ENCODE results near the gene VDR.
"Not testable (repeated sequence)": the region's sequence is repeated elsewhere in the genome, so short reads cannot be mapped to it uniquely, and the experiment has no call there.

The VDR gene

GRCh38 chr12:47811072-47811396, 93.8 kb downstream of the VDR start:
- FAIRE-seq = no peak

- not testable (repeated sequence) for FAIRE-seq
Observed at GRCh38 chr12:47809518-47809917, 95.3 kb downstream of the VDR start.

DNA sequence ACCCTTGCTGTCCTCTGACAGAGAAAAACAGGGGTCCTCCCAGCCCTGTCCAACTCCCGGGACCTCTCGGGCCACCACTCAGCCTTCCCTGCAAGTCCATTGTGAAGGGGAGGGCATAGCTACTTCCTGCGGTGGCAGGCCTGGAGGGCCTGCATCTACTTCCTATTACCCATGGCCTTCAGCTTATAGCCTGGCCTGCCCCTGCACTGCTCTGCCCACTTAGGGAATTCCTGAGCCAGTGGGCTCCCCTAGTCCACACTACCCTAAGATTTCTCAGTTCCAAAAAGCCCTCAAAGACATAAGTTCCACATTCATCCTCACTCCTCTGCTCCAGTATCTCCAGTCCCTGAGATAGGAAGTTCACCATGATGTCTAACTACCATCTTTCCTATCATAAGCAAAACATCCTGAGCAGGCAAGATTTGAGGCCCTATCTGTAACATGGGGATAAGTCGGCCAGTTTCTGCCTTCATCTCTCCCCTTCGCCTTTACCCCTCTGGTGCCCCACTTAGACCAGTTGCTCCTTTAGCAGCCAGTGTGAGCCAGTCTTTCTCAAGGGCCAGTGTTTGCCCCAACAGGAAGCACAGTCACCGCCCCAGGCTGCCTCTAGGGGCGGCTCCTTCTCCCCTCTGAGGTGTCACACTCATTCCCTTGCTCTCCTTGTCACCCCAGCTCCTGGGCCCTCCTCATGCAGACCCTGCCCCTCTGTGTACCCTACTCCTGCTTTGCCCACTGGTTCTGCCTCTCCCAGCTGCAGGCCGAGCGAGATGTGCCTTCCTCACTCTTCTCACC, 96.0 kb downstream of the VDR start:
- FAIRE-seq = no peak

- no peak for FAIRE-seq
Observed at GRCh38 chr12:47808050-47808449, 96.7 kb downstream of the VDR start.

GRCh38 chr12:47807338-47807737, 97.5 kb downstream of the VDR start:
- no peak for FAIRE-seq

DNA sequence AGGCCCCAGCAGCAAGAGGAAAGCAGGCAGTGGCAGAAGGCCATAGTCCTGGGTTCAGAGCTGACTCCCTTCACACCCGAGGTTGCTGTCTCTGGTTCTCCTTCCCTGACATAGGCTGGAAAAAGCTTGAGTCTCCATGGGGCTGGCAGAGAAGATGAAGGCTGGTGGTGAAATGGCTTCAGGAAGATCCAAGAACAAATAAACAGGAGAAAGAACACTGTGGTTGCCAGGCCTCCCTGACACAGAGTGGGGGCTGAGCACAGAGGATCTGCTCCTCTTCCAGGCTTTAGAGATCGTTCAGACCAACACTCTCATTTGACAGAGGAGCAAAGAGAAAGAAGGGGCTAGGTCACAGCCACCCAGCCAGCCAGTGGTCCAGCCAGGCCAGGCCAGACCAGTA, 99.4 kb downstream of the VDR start:
- no peak for FAIRE-seq

- FAIRE-seq = no peak
Observed at GRCh38 chr12:47804171-47804570, 100.6 kb downstream of the VDR start.

DNA sequence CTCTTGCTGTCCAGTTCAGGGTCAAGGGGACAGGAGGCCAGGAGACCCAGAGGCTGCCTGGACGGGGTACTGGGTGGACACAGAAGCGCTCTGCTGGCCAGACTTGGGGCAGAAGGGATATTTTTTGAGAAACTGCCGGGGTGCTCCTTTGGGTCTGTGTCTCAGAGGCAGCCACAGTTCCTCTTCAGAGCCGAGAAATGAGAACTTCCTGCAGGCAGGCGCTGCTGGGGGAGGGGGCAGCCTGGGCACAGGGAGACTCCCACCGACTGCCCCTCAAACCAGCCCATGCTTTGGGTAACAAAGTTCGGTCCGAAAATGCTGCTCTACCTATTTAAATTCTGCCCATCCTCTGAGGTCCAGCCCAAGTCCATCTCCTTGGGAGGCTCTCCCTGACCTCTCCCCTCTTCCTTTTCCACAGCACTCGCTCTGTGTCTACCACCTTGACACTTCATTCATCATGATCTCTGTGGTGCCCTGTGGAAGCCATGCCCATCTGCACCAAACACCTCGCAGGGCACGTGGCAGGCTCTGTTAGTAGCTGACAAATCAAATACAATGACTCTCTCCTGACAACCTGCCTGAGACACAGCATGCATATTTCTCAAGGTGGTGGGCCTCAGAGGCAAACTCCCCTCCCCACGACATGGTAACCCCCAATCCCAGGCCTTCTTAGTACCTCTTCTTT, 101.5 kb downstream of the VDR start:
- FAIRE-seq = no peak

GRCh38 chr12:47802312-47802711, 102.5 kb downstream of the VDR start:
- FAIRE-seq = no peak

- FAIRE-seq = no peak
Observed at GRCh38 chr12:47801904-47802246, 102.9 kb downstream of the VDR start.

GRCh38 chr12:47801170-47801903, 103.5 kb downstream of the VDR start:
- no peak for FAIRE-seq

- FAIRE-seq = no peak
Observed at GRCh38 chr12:47800582-47800981, 104.2 kb downstream of the VDR start.

GRCh38 chr12:47799357-47799955, 105.3 kb downstream of the VDR start:
- no peak for FAIRE-seq

DNA sequence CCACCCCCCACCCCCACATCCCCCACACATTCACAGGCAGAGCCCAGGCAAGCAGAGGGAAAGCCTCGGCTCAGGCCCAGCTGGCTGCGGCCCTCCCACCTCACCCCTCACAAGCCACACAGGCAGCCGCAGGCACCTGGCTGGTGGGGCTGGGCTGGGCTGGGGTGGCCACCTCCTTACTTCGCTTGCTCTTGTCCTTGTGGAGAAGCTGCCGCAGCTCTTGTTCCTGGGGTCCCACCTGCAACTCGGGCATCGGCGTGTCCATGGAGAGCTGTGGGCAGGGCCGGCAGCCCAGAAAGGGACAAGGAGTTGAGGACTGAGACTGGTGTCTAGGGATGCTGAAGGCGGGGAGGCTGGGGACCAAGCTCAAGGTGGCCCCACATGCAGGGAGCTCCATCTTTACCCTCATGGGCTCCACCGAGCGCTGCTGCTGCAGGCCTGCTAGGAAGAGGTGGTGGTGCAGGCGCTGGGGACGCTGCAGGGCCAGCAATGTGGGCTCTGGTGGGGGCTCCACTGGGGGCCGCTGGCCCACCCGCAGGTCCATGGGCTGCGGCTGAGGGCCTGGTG, 106.3 kb downstream of the VDR start:
- no peak for FAIRE-seq

DNA sequence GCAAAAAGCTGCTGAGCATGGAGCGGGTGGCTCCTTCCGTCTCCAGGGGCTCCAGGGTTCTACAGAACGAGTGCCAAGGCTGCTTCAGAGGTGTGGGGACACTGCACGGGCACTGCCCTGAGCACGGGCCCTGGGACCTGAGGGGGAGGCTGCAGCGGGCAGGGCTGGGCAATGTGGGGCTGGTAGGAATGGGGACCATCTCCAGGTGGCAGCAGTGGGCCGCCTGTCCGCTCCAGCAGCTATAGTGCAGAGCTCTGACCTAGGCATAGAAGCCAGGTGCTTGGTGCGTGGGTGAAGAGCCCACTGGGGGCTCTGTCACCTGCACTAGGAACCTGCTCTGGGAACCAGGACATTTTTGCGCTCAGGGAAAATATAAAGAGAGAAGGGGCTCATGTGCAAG, 107.4 kb downstream of the VDR start:
- FAIRE-seq = no peak

DNA sequence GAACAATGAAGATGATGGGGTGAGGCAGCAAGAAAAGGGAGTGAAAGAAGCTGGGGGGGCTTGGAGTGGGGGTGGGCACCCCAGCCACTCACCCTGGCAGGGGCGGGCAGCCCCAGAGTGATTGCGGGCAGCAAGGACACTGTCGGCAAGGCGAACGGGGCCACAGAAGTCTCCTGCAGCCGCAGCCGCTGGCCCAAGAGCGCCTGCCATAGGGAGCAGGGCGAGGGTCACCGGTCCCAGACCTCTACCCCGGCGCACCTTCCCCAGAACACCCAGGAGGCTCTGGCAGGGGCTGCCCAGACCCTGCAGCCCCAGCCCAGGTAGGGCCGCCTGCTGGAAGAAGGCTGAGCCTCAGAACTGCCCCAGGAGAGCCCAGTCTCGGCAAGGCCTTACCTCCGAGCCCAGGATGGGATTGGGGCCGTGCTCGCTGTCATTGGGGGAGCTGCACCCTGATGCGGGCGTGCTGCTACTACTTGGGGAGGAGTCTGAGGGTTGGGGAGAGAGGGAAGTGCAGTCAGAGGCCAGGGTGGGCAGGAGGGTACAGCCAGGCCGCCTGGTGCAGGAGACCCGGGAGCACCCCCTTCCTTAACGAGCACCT, 108.9 kb downstream of the VDR start:
- FAIRE-seq = no peak

DNA sequence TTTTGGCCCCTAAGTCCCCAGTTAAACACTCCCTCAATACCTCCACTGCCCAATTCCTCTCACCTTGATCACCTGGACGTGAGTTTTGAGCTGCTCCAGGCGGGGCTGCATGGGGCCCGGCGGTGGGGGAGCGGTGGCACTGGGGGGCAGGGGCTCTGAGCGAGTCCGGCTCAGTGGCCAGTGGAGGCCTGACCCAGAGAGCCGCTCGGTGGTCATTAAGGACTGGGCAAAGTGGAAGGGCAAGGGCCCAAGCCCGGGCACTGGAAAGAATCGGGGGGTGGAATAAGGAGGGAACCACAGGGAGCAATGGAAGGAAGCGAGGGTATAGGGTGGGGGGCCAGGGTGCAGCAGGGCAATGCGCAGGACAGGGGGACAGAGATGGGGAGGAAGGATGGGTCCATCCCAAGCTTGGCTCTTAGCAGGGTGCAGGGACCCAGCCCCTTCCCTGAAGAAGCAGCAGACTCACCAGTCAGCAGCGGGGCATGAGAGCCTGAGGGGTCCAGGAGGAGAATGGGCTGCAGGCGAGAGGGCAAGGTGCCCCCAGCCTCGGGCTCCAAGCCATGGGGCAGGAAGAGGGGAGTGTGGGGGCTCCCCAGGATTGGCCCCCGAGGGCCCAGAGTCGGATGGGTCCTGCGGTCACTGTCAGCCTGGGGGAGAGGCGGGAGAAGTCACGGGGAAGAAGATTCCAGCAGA, 109.5 kb downstream of the VDR start:
- no peak for FAIRE-seq

DNA sequence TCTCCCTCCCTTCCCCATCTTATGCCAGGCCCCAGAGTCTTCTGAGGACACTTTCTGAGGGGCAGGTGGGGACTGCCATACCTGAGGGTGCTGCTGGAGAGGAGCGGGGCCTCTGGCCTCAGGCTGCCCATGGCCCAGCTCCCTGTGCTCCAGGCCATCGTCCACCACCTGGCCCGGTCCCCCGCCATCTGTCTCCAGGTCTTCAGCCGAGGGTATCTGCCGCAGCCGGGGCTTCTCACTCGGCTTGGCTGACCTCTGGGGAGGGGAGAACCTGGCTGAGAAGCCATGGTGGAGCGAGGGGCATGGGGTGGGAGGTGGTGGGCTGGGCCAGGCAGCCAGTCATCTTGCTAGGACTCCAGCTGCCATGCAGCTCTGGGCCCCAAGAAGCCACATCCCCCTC, 110.1 kb downstream of the VDR start:
- FAIRE-seq = no peak

DNA sequence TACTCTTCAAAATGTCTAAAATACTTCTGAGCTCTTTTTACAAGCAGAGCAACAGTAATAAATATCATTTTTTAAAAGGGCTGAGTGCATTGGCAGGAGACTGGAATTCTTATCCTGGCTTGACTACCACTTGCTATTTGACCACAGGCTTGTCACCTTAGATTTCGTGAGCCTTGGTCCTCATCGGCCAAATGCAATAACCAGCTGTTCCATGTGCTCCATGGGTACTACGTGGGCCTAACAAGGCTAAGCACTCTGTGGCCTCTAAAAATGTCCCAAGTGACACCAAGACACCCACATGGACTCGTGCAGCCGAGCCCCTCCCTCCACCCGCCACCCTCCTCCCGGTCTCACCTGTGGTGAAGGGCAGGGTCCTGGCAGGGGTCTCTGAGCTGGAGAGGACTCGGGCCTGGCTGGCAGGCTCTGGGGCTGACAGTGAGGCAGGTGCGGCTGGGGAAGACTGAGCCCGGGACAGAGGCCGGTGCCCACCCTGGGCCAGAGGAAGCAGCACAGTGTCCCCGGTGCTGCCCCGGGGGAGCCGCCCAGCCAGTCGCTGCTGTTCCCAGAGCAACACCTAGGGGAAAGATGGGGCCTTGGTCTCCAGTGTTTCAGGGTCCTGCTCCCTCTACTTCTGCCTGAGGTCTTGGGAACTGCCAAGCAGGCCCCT, 111.6 kb downstream of the VDR start:
- FAIRE-seq = no peak

- FAIRE-seq = no peak
Observed at GRCh38 chr12:47791874-47792273, 112.9 kb downstream of the VDR start.

Data from endometrium (tissue), 2 donors.